H1 (cell line): ENCODE results near the gene BNC2. TPM values are rescaled to one million over a fixed set of nuclear protein-coding genes. Genes with fewer than 3 reads are reported as not detected.

Experiments used
- CTCF ChIA-PET: fragments of 300-600 bp; sonication (Branson Sonifier 250); formaldehyde crosslinking; loops from one replicate; lab custom pipeline; 2021; ENCODE audit not compliant: partially characterized antibody; lab: Charles Lee
- POLR2A ChIA-PET: fragments of 300-600 bp; sonication (Branson Sonifier 250); formaldehyde crosslinking; loops from one replicate; lab custom pipeline; 2021; ENCODE audit warnings: inconsistent platforms; ENCODE audit not compliant: partially characterized antibody; lab: Charles Lee
- DNase-seq, 2 experiments: peaks; one replicate each; pipeline versions ENCODE4 v3.0.0 to v3.0.0-alpha.2; 2010 to 2022; ENCODE audit warnings: low spot score in 2 of 2, low read depth in 1 of 2, mixed read lengths in 1 of 2
- FAIRE-seq: peaks from 2 replicates; lab custom pipeline; 2011; peaks lifted over from hg19 to GRCh38; lab: Jason Lieb, UNC
- H2AFZ ChIP-seq: 2 replicates; pipeline ENCODE4 v1.8.1; 2012; ENCODE audit warnings: low read length, inconsistent platforms
- H2AK5ac ChIP-seq: 2 replicates; pipeline ENCODE4 v1.6.1; 2013; ENCODE audit warnings: low read depth, low read length
- H2BK120ac ChIP-seq: replicated peaks from 2 replicates; pipeline ENCODE3; 2013; ENCODE audit warnings: low read depth, low read length, inconsistent platforms
- H2BK12ac ChIP-seq: 2 replicates; pipeline ENCODE4 v1.6.1; 2013; ENCODE audit warnings: low read depth, low read length
- H2BK15ac ChIP-seq: 2 replicates; pipeline ENCODE4 v1.6.1; 2013; ENCODE audit warnings: low read length
- H2BK20ac ChIP-seq: 2 replicates; pipeline ENCODE4 v1.6.1; 2013; ENCODE audit warnings: low read length
- H2BK5ac ChIP-seq: 2 replicates; pipeline ENCODE4 v1.6.1; 2013; ENCODE audit warnings: low read depth, low read length
- H3K14ac ChIP-seq: 2 replicates; pipeline ENCODE4 v1.6.1; 2013; ENCODE audit warnings: inconsistent platforms; ENCODE audit not compliant: insufficient read length
- H3K18ac ChIP-seq: 2 replicates; pipeline ENCODE4 v1.6.1; 2013; ENCODE audit warnings: low read length; ENCODE audit errors: extremely low read depth
- H3K23ac ChIP-seq: 2 replicates; pipeline ENCODE4 v1.6.1; 2013; ENCODE audit warnings: inconsistent platforms; ENCODE audit not compliant: insufficient read length
- H3K23me2 ChIP-seq: 2 replicates; pipeline ENCODE4 v1.6.1; 2013; ENCODE audit warnings: low read depth, low read length
- H3K27ac ChIP-seq: 2 replicates; pipeline ENCODE4 v1.6.1; 2011; ENCODE audit warnings: low read depth, low read length, inconsistent platforms
- H3K27me3 ChIP-seq, 4 experiments: replicated peaks in 1 of 4; 1 replicate in 1 of 4; 2 replicates in 3 of 4; pipeline versions ENCODE4 v1.6.1 to v1.8.1; 2011 to 2013; ENCODE audit warnings: low read length in 3 of 4, mild to moderate bottlenecking in 3 of 4, inconsistent platforms in 2 of 4, mixed read lengths in 2 of 4, moderate library complexity in 1 of 4; ENCODE audit not compliant: control insufficient read depth in 3 of 4, insufficient read depth in 3 of 4; ENCODE audit errors: extremely low read depth in 1 of 4
- H3K36me3 ChIP-seq, 4 experiments: 2 replicates each; pipeline versions ENCODE4 v1.6.1 to v1.8.1; 2011 to 2013; ENCODE audit warnings: mild to moderate bottlenecking in 4 of 4, low read length in 3 of 4, moderate library complexity in 2 of 4, control low read depth in 1 of 4, inconsistent platforms in 1 of 4; ENCODE audit not compliant: insufficient read depth in 4 of 4, control insufficient read depth in 2 of 4
- H3K4ac ChIP-seq: replicated peaks from 2 replicates; pipeline ENCODE3; 2013; ENCODE audit warnings: low read length, low read depth, mixed read lengths, inconsistent platforms; ENCODE audit not compliant: insufficient read length
- H3K4me1 ChIP-seq, 4 experiments: replicated peaks in 1 of 4; 1 replicate in 1 of 4; 2 replicates in 3 of 4; pipeline versions ENCODE4 v1.6.1 to v1.8.1; 2011 to 2013; ENCODE audit warnings: low read length in 3 of 4, inconsistent platforms in 2 of 4, mixed read lengths in 1 of 4; ENCODE audit not compliant: insufficient read depth in 4 of 4, control insufficient read depth in 3 of 4
- H3K4me2 ChIP-seq, 2 experiments: 2 replicates each; pipeline versions ENCODE4 v1.6.1 to v1.8.1; 2011 to 2013; ENCODE audit warnings: low read depth in 2 of 2, low read length in 2 of 2, control low read depth in 1 of 2, inconsistent platforms in 1 of 2, mild to moderate bottlenecking in 1 of 2; ENCODE audit not compliant: insufficient read depth in 1 of 2
- H3K4me3 ChIP-seq, 4 experiments: fragments of 200-600, 300-600 bp in 1 of 4; sonication (generic), shearing (Covaris generic), sonication (Bioruptor Twin) in 1 of 4; 2 replicates each; pipeline versions ENCODE4 v1.5.1 to v1.8.1; 2011 to 2016; ENCODE audit warnings: low read length in 4 of 4, low read depth in 3 of 4, control low read depth in 2 of 4, inconsistent platforms in 2 of 4, mild to moderate bottlenecking in 2 of 4, mixed read lengths in 1 of 4, moderate library complexity in 1 of 4; ENCODE audit not compliant: insufficient read depth in 2 of 4; ENCODE audit errors: extremely low read depth in 1 of 4
- H3K56ac ChIP-seq: replicated peaks from 2 replicates; pipeline ENCODE3; 2013; ENCODE audit warnings: low read depth, mild to moderate bottlenecking, mixed read lengths, low read length, inconsistent platforms; ENCODE audit not compliant: insufficient read length
- H3K79me1 ChIP-seq: 2 replicates; pipeline ENCODE4 v1.6.1; 2013; ENCODE audit warnings: low read depth, low read length, control low read depth
- H3K79me2 ChIP-seq, 2 experiments: 2 replicates each; pipeline versions ENCODE4 v1.6.1 to v1.8.1; 2012 to 2013; ENCODE audit warnings: low read length in 2 of 2, mild to moderate bottlenecking in 2 of 2, inconsistent platforms in 1 of 2; ENCODE audit not compliant: insufficient read depth in 2 of 2, control insufficient read depth in 1 of 2
- H3K9ac ChIP-seq, 4 experiments: replicated peaks in 1 of 4; 1 replicate in 1 of 4; 2 replicates in 3 of 4; pipeline versions ENCODE4 v1.6.1 to v1.8.1; 2011 to 2013; ENCODE audit warnings: low read depth in 3 of 4, low read length in 3 of 4, control low read depth in 2 of 4, mild to moderate bottlenecking in 2 of 4, moderate library complexity in 2 of 4, inconsistent platforms in 1 of 4; ENCODE audit errors: extremely low read depth in 1 of 4
- H3K9me3 ChIP-seq, 2 experiments: 2 replicates each; pipeline versions ENCODE4 v1.6.1 to v1.8.1; 2012 to 2013; ENCODE audit warnings: mild to moderate bottlenecking in 2 of 2, moderate library complexity in 2 of 2, control low read depth in 1 of 2, inconsistent platforms in 1 of 2, low read depth in 1 of 2, low read length in 1 of 2, mixed read lengths in 1 of 2; ENCODE audit not compliant: insufficient read depth in 2 of 2
- H4K20me1 ChIP-seq, 2 experiments: replicated peaks in 1 of 2; 2 replicates each; pipeline versions ENCODE3 to v1.8.1; 2011 to 2013; ENCODE audit warnings: inconsistent platforms in 2 of 2, low read length in 2 of 2, mild to moderate bottlenecking in 1 of 2; ENCODE audit not compliant: insufficient read depth in 2 of 2, control insufficient read depth in 1 of 2
- H4K5ac ChIP-seq: 2 replicates; pipeline ENCODE4 v1.6.1; 2013; ENCODE audit warnings: low read length, low read depth, mixed read lengths, inconsistent platforms; ENCODE audit not compliant: insufficient read length
- H4K8ac ChIP-seq: 2 replicates; pipeline ENCODE4 v1.8.0; 2013; ENCODE audit warnings: mild to moderate bottlenecking, moderate library complexity, low read length, inconsistent platforms; ENCODE audit not compliant: insufficient read depth; ENCODE audit errors: extremely low read depth
- H4K91ac ChIP-seq: replicated peaks from 2 replicates; pipeline ENCODE3; 2013; ENCODE audit warnings: low read length, mixed read lengths, inconsistent platforms; ENCODE audit not compliant: insufficient read length
- ASH2L ChIP-seq: fragments of 200-600, 300-600 bp; sonication (generic); IDR thresholded peaks from one replicate; pipeline ENCODE4 v1.7.1; 2017; ENCODE audit warnings: low read length
- ATF2 ChIP-seq: IDR thresholded peaks from 2 replicates; pipeline ENCODE4 v1.6.1; 2012; ENCODE audit warnings: low read length, inconsistent platforms
- CBX5 ChIP-seq: fragments of 300-800, 300-1000 bp; sonication (generic); IDR thresholded peaks from 2 replicates; pipeline ENCODE4 v1.7.1; 2016; ENCODE audit warnings: antibody characterized with exemption, low read length, low read depth
- CBX8 ChIP-seq: fragments of 300-800, 300-1000 bp; sonication (generic); IDR thresholded peaks from 2 replicates; pipeline ENCODE4 v1.7.1; 2016; ENCODE audit warnings: low read depth, low read length, borderline replicate concordance
- CEBPB ChIP-seq: IDR thresholded peaks from 2 replicates; pipeline ENCODE4 v1.6.1; 2012; ENCODE audit warnings: low read depth, low read length
- CHD2 ChIP-seq: IDR thresholded peaks from 2 replicates; pipeline ENCODE4 v1.6.1; 2012; ENCODE audit warnings: low read length, improper control_type of control experiment
- CREB1 ChIP-seq: IDR thresholded peaks from 2 replicates; pipeline ENCODE4 v1.6.1; 2012; ENCODE audit warnings: inconsistent platforms
- HDAC6 ChIP-seq: IDR thresholded peaks from one replicate; pipeline ENCODE4 v1.7.1; 2012; ENCODE audit warnings: low read depth, mild to moderate bottlenecking, inconsistent platforms, low read length, moderate library complexity
- POLR2A ChIP-seq, 2 experiments: IDR thresholded peaks; 1 replicate in 1 of 2; 2 replicates in 1 of 2; pipeline ENCODE4 v1.6.1; 2011; ENCODE audit warnings: low read depth in 2 of 2, low read length in 2 of 2, mild to moderate bottlenecking in 2 of 2; ENCODE audit errors: control extremely low read depth in 1 of 2
- RXRA ChIP-seq: IDR thresholded peaks from 2 replicates; pipeline ENCODE4 v1.6.1; 2011; ENCODE audit warnings: low read depth, mild to moderate bottlenecking, low read length, moderate library complexity; ENCODE audit not compliant: insufficient read depth
- SIRT6 ChIP-seq: IDR thresholded peaks from one replicate; pipeline ENCODE4 v1.7.1; 2012; ENCODE audit warnings: low read length, inconsistent platforms
- SP4 ChIP-seq: IDR thresholded peaks from 2 replicates; pipeline ENCODE4 v1.6.1; 2012; ENCODE audit warnings: low read length, inconsistent platforms
- TAF1 ChIP-seq: IDR thresholded peaks from 2 replicates; pipeline ENCODE4 v1.6.1; 2011; ENCODE audit warnings: mild to moderate bottlenecking, low read depth, low read length
- TBP ChIP-seq: IDR thresholded peaks from 2 replicates; pipeline ENCODE4 v1.6.1; 2011; ENCODE audit warnings: low read depth, low read length, improper control_type of control experiment
- WGBS, 2 experiments: shearing (Covaris generic) in 1 of 2; methylation state at CpG; one replicate each; pipeline versions ENCODE4 v1.1.6 to v1.1.7; 2013 to 2015; ENCODE audit warnings: low lambda C conversion rate in 2 of 2, mixed read lengths in 2 of 2, inconsistent platforms in 1 of 2, low coverage in 1 of 2, missing lambda C conversion rate in 1 of 2; ENCODE audit not compliant: insufficient replicate concordance in 2 of 2, insufficient coverage in 1 of 2, insufficient read length in 1 of 2; ENCODE audit errors: extremely low coverage in 1 of 2, missing lambda C conversion rate in 1 of 2; 5-methylcytosine and 5-hydroxymethylcytosine counted together
- polyA plus RNA-seq, 7 experiments: library from polyadenylated mRNA; depleted of rRNA in 3 of 7; stranded (reverse) in 5 of 7; unstranded in 2 of 7; fragments of >200 nt in 5 of 7; fragments of 200-250 nt in 2 of 7; gene quantifications; 1 replicate in 5 of 7; 2 replicates in 1 of 7; 4 replicates in 1 of 7; pipeline versions ENCODE4 v1.2.1 to v1.2.3, GENCODE V29; 2011 to 2013; ENCODE audit warnings: missing spikeins in 2 of 7, mixed read lengths in 2 of 7
- total RNA-seq: library from RNA; stranded (reverse); fragmentation: NEBNext Ultra II Directional; extraction: Animal tissue kit (Norgen Biotek cat#: 25700); gene quantifications from 2 replicates; pipeline ENCODE4 v1.2.1, GENCODE V29; 2021

Gene BNC2
- total and polyA plus RNA-seq, 2 of the 8 experiments (the other 6 are each of a cell fraction or from before 2014, with no cell fraction given) = 16.0 to 26.8 TPM

GRCh38 chr9:16602494-16602893 lies 268.0 kb downstream of the BNC2 start:
- H2AFZ ChIP-seq = no peak overlapping the region
- H2BK5ac ChIP-seq = no peak overlapping the region
- H3K4me1 ChIP-seq = peaks cover 0 to 3% (median 2%) of the 10 kb centered on the region in 4 experiments; a peak in 4 of 7 replicates
- no peak overlapping the region for H3K4me3 ChIP-seq
- no peak overlapping the region for H3K56ac ChIP-seq
- no peaks in the 10 kb centered on the region; the same call in 1 of the 2 replicates for H3K23me2 ChIP-seq
- H2BK20ac ChIP-seq = no peak overlapping the region
- ChIA-PET POLR2A (no interaction called here), CTCF (no interaction called here)
- no peak for FAIRE-seq
- no peaks in the 10 kb centered on the region; the same call in 1 of the 2 replicates for H3K79me1 ChIP-seq
- H4K20me1 ChIP-seq = no peaks in the 10 kb centered on the region
- H3K9ac ChIP-seq = no peak overlapping the region
- no peaks in the 10 kb centered on the region for H3K27me3 ChIP-seq
- no peak overlapping the region for H3K23ac ChIP-seq
- DNase-seq = no peak
- no peak overlapping the region for H2BK12ac ChIP-seq
- H3K27ac ChIP-seq = no peak overlapping the region
- no peak overlapping the region for H3K18ac ChIP-seq
- no peak overlapping the region for H3K4ac ChIP-seq
- no peaks in the 10 kb centered on the region for H3K36me3 ChIP-seq
- H2AK5ac ChIP-seq = no peak overlapping the region
- H4K91ac ChIP-seq = no peak overlapping the region
- H3K4me2 ChIP-seq = no peak overlapping the region
- H2BK120ac ChIP-seq = no peak overlapping the region
- H2BK15ac ChIP-seq = no peak overlapping the region
- 89% methylated on average over 2 of the region's 2 CpGs; no CpG with 5 or more reads in 1 of the 2 experiments for WGBS, 2 experiments
- H3K9me3 ChIP-seq = no peaks in the 10 kb centered on the region
- H4K5ac ChIP-seq = no peak overlapping the region
- H4K8ac ChIP-seq = 0 out of 2 replicates have a peak overlapping the region, but pooled peaks have one; percentile 65
- peaks cover 0 to 3% of the 10 kb centered on the region in 2 experiments; a peak in 1 of 4 replicates for H3K79me2 ChIP-seq
- H3K14ac ChIP-seq = no peak overlapping the region
- no peak for TF ChIP-seq POLR2A (IDR thresholded peaks at IDR 0.05; ENCODE audit: control extremely low read depth in 1 of 2, low read depth in 2 of 2, low read length in 2 of 2)
- TF ChIP-seq HDAC6 = no peak
- no peak for TF ChIP-seq CEBPB
- TF ChIP-seq TBP = no peak
- TF ChIP-seq ATF2 = no peak
- TF ChIP-seq CBX8 = no peak
- no peak for TF ChIP-seq CHD2
- TF ChIP-seq TAF1 = no peak
- TF ChIP-seq SP4 = no peak
- TF ChIP-seq SIRT6 = no peak
- no peak for TF ChIP-seq CBX5
- no peak for TF ChIP-seq RXRA
- TF ChIP-seq CREB1 = no peak
- no peak for TF ChIP-seq ASH2L
